ENCODE measurements around the gene SSH3.
A peak's percentile ranks its signal among the peaks of the same experiment; 100 is the strongest.

SSH3 gene

GRCh38 chr11:67276781-67277230, 26.5 kb upstream of the SSH3 start:
- no peaks in the 10 kb centered on the region for H3K9me3 ChIP-seq (ENCODE audit: control insufficient read depth, insufficient read depth, low read depth, low read length)
- no peaks in the 10 kb centered on the region for H3K27me3 ChIP-seq (ENCODE audit: control insufficient read depth, insufficient read depth, low read length)
- H3K36me3 ChIP-seq (ENCODE audit: control insufficient read depth, insufficient read depth, low read length) = peaks cover 33% of the 10 kb centered on the region
- H3K27ac ChIP-seq (ENCODE audit: low read depth, low read length) = peak overlapping the region; percentile 86
- H3K9ac ChIP-seq (ENCODE audit: low read length) = peak overlapping the region; percentile 60
- peaks cover 26% of the 10 kb centered on the region for H3K4me1 ChIP-seq (ENCODE audit: control insufficient read depth, insufficient read depth, low read length)
- peak overlapping the region; percentile 39 for H3K4me3 ChIP-seq (ENCODE audit: low read depth, low read length)

GRCh38 chr11:67277231-67277961, 25.9 kb upstream of the SSH3 start:
- Histone ChIP-seq H3K27me3 (ENCODE audit: control insufficient read depth, insufficient read depth, low read length) (no peaks in the 10 kb centered on the region), H3K27ac (ENCODE audit: low read depth, low read length) (peak overlapping the region; percentile 86), H3K9me3 (ENCODE audit: control insufficient read depth, insufficient read depth, low read depth, low read length) (no peaks in the 10 kb centered on the region), H3K4me3 (ENCODE audit: low read depth, low read length) (peak overlapping the region; percentile 39), H3K4me1 (ENCODE audit: control insufficient read depth, insufficient read depth, low read length) (peaks cover 25% of the 10 kb centered on the region), H3K9ac (ENCODE audit: low read length) (peak overlapping the region; percentile 60), H3K36me3 (ENCODE audit: control insufficient read depth, insufficient read depth, low read length) (peaks cover 39% of the 10 kb centered on the region)

GRCh38 chr11:67278135-67278938, 25.0 kb upstream of the SSH3 start:
- Histone ChIP-seq H3K27ac (ENCODE audit: low read depth, low read length) (0 out of 2 replicates have a peak overlapping the region, but pooled peaks have one; percentile 52), H3K4me1 (ENCODE audit: control insufficient read depth, insufficient read depth, low read length) (peaks cover 22% of the 10 kb centered on the region), H3K27me3 (ENCODE audit: control insufficient read depth, insufficient read depth, low read length) (no peaks in the 10 kb centered on the region), H3K4me3 (ENCODE audit: low read depth, low read length) (no peak overlapping the region), H3K9me3 (ENCODE audit: control insufficient read depth, insufficient read depth, low read depth, low read length) (no peaks in the 10 kb centered on the region), H3K36me3 (ENCODE audit: control insufficient read depth, insufficient read depth, low read length) (peaks cover 48% of the 10 kb centered on the region), H3K9ac (ENCODE audit: low read length) (peak overlapping the region; percentile 22)

GRCh38 chr11:67278939-67279588, 24.3 kb upstream of the SSH3 start:
- peaks cover 55% of the 10 kb centered on the region for H3K36me3 ChIP-seq (ENCODE audit: control insufficient read depth, insufficient read depth, low read length)
- no peaks in the 10 kb centered on the region for H3K9me3 ChIP-seq (ENCODE audit: control insufficient read depth, insufficient read depth, low read depth, low read length)
- H3K27ac ChIP-seq (ENCODE audit: low read depth, low read length) = no peak overlapping the region
- no peak overlapping the region for H3K4me3 ChIP-seq (ENCODE audit: low read depth, low read length)
- H3K9ac ChIP-seq (ENCODE audit: low read length) = no peak overlapping the region
- H3K27me3 ChIP-seq (ENCODE audit: control insufficient read depth, insufficient read depth, low read length) = no peaks in the 10 kb centered on the region
- H3K4me1 ChIP-seq (ENCODE audit: control insufficient read depth, insufficient read depth, low read length) = peaks cover 22% of the 10 kb centered on the region

- no peak overlapping the region for H3K27ac ChIP-seq (ENCODE audit: low read depth, low read length)
- peaks cover 62% of the 10 kb centered on the region for H3K36me3 ChIP-seq (ENCODE audit: control insufficient read depth, insufficient read depth, low read length)
- H3K9me3 ChIP-seq (ENCODE audit: control insufficient read depth, insufficient read depth, low read depth, low read length) = no peaks in the 10 kb centered on the region
- H3K27me3 ChIP-seq (ENCODE audit: control insufficient read depth, insufficient read depth, low read length) = no peaks in the 10 kb centered on the region
- no peak overlapping the region for H3K4me3 ChIP-seq (ENCODE audit: low read depth, low read length)
- no peak overlapping the region for H3K9ac ChIP-seq (ENCODE audit: low read length)
- peaks cover 22% of the 10 kb centered on the region for H3K4me1 ChIP-seq (ENCODE audit: control insufficient read depth, insufficient read depth, low read length)
Measured at GRCh38 chr11:67279589-67280340, 23.6 kb upstream of the SSH3 start.

GRCh38 chr11:67280341-67280787, 23.0 kb upstream of the SSH3 start:
- H3K27me3 ChIP-seq (ENCODE audit: control insufficient read depth, insufficient read depth, low read length) = no peaks in the 10 kb centered on the region
- no peak overlapping the region for H3K9ac ChIP-seq (ENCODE audit: low read length)
- H3K27ac ChIP-seq (ENCODE audit: low read depth, low read length) = no peak overlapping the region
- H3K36me3 ChIP-seq (ENCODE audit: control insufficient read depth, insufficient read depth, low read length) = peaks cover 67% of the 10 kb centered on the region
- H3K9me3 ChIP-seq (ENCODE audit: control insufficient read depth, insufficient read depth, low read depth, low read length) = no peaks in the 10 kb centered on the region
- no peak overlapping the region for H3K4me3 ChIP-seq (ENCODE audit: low read depth, low read length)
- peaks cover 22% of the 10 kb centered on the region for H3K4me1 ChIP-seq (ENCODE audit: control insufficient read depth, insufficient read depth, low read length)

GRCh38 chr11:67280788-67281551, 22.4 kb upstream of the SSH3 start:
- Histone ChIP-seq H3K27ac (ENCODE audit: low read depth, low read length) (no peak overlapping the region), H3K36me3 (ENCODE audit: control insufficient read depth, insufficient read depth, low read length) (peaks cover 70% of the 10 kb centered on the region), H3K4me1 (ENCODE audit: control insufficient read depth, insufficient read depth, low read length) (peaks cover 19% of the 10 kb centered on the region), H3K4me3 (ENCODE audit: low read depth, low read length) (no peak overlapping the region), H3K27me3 (ENCODE audit: control insufficient read depth, insufficient read depth, low read length) (no peaks in the 10 kb centered on the region), H3K9me3 (ENCODE audit: control insufficient read depth, insufficient read depth, low read depth, low read length) (no peaks in the 10 kb centered on the region), H3K9ac (ENCODE audit: low read length) (no peak overlapping the region)

GRCh38 chr11:67281552-67282150, 21.7 kb upstream of the SSH3 start:
- Histone ChIP-seq H3K4me1 (ENCODE audit: control insufficient read depth, insufficient read depth, low read length) (peaks cover 13% of the 10 kb centered on the region), H3K9ac (ENCODE audit: low read length) (no peak overlapping the region), H3K4me3 (ENCODE audit: low read depth, low read length) (no peak overlapping the region), H3K27ac (ENCODE audit: low read depth, low read length) (no peak overlapping the region), H3K9me3 (ENCODE audit: control insufficient read depth, insufficient read depth, low read depth, low read length) (no peaks in the 10 kb centered on the region), H3K27me3 (ENCODE audit: control insufficient read depth, insufficient read depth, low read length) (no peaks in the 10 kb centered on the region), H3K36me3 (ENCODE audit: control insufficient read depth, insufficient read depth, low read length) (peaks cover 74% of the 10 kb centered on the region)

GRCh38 chr11:67282155-67282875, 21.0 kb upstream of the SSH3 start:
- H3K36me3 ChIP-seq (ENCODE audit: control insufficient read depth, insufficient read depth, low read length) = peaks cover 76% of the 10 kb centered on the region
- H3K9ac ChIP-seq (ENCODE audit: low read length) = no peak overlapping the region
- no peaks in the 10 kb centered on the region for H3K27me3 ChIP-seq (ENCODE audit: control insufficient read depth, insufficient read depth, low read length)
- H3K4me1 ChIP-seq (ENCODE audit: control insufficient read depth, insufficient read depth, low read length) = peaks cover 8% of the 10 kb centered on the region
- no peak overlapping the region for H3K4me3 ChIP-seq (ENCODE audit: low read depth, low read length)
- H3K9me3 ChIP-seq (ENCODE audit: control insufficient read depth, insufficient read depth, low read depth, low read length) = no peaks in the 10 kb centered on the region
- no peak overlapping the region for H3K27ac ChIP-seq (ENCODE audit: low read depth, low read length)
